ENCODE measurements around the gene SGCD.

The SGCD gene

GRCh38 chr5:156778752-156779151, 451.8 kb downstream of the SGCD start:
- no peak for DNase-seq (ENCODE audit: low spot score)

GRCh38 chr5:156779436-156779835, 452.5 kb downstream of the SGCD start:
- no peak for DNase-seq (ENCODE audit: low spot score)

DNA sequence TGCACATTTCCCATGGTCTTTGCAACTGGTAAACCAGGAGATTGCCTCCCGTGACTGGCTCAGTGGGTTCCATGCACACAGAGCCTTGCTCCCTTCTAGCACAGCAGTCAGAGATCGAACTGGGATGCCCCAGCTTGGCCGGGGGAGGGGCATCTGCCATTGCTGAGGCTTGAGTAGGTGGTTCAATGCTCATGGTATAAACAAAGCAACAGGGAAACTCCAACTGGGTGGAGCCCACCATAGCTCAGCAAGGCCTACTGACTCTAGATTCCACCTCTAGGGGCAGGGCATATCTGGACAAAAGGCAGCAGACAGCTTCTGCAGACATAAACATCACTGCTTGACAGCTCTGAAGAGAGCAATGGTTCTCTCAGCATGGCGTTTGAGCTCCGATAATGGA, 456.1 kb downstream of the SGCD start:
- DNase-seq (ENCODE audit: low spot score) = no peak

DNA sequence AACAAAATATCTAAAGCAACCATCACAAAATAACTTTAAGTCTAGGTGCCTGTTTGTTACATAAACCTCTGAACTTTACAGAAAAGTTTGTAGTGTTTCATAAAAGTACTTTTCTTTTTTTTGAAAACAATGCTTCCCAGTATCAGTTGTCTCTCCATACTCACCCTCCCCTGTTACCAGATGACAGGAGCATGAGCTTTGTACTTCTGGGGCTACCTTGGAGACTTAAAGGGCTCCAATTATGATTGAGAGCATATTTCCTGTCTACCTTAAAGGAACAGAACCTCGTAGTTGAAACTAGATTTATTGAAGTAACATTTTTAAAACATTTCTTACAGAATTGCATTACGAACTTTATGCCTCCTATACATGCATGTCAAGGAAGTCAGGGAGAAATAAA, 467.7 kb downstream of the SGCD start:
- DNase-seq (ENCODE audit: low spot score) = no peak

DNA sequence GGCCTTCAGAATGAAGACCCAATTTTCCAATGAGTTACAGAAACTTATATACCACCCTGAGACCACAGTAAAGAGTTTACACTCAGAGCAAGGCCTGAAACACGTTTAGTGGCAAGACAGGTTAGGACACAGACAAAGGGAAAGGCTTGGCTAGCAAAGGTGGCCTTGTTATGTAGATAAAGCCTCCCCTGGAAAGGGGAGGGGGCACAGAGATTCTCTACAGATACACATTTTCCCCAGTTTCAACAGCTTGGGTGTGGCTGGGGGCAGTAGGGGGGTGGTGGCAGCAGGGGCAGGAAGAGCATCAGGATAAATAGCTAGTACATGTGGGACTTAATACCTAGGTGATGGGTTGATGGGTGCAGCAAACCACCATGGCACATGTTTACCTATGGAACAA, 471.2 kb downstream of the SGCD start:
- DNase-seq (ENCODE audit: low spot score) = peak; percentile 34

- no peak for DNase-seq (ENCODE audit: low spot score)
Measured at GRCh38 chr5:156799171-156799570, 472.2 kb downstream of the SGCD start.

DNA sequence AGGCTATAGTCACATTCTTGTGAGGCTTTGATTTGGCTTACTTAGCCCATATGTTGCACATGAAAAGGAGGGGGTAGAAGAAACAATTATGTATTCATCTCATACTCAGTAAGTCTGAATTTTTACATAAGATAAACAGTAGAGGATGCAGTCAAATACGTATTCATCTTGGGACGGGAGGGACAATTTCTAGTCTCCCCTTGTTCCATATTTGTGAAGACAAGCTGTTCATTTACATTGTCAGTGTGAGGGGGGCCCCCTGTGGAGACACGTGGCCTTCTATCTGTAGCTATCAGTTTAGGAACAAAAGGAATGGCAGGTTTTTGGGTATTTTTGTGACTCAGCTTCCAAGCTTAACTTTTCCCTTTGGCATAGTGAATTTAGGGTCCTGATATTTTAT, 474.0 kb downstream of the SGCD start:
- no peak for DNase-seq (ENCODE audit: low spot score)

DNA sequence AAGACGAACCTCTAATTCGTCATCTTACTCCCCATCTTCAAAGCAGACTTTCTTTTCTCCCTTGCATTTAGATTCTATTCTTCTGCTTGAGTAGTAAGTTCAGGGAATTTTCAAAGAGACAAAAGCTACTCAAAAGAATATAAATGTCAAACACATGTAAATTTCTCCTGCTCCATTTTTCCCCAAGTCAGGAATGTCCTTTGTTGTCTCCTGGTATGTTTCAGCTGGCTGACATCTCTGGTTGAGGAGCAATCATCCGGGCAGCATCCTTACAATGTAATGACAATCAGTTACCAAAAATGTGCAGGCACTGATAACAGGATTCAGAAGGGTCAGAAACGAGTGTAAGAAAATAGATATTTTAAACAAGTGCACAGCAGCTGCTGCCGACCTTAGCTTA, 475.5 kb downstream of the SGCD start:
- DNase-seq (ENCODE audit: low spot score) = peak; percentile 38

GRCh38 chr5:156803404-156803803, 476.4 kb downstream of the SGCD start:
- DNase-seq (ENCODE audit: low spot score) = no peak

GRCh38 chr5:156812959-156813358, 486.0 kb downstream of the SGCD start:
- no peak for DNase-seq (ENCODE audit: low spot score)

DNA sequence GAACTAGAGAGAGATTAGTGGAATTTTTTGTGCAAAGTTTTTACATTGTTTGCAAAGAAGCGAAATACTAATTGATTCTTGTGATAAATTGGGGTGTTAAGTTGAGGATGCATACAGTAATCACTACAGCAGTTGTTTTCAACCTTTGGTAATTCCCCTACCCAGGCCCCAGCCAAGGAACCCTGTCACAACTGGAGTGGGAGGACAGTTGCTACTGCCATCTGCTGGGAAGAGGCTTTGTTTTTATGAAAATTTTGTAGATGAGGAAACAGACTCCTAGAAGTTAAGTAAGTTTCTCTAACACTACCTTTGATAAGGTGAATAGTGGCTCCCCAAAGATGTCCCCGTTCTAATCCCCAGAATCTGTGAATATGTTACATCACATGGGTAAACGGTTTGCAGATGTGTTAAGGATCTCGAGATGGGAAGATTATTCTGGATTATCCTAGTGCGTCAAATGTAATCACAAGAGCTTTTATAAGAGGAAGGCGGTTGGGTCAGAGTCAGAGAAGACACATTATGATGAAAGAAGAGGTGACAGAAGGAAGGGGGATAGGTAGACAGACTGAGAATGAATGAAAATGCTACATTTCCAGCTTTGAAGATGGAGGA, 489.1 kb downstream of the SGCD start:
- DNase-seq (ENCODE audit: low spot score) = peak; percentile 67
